Activated gamma-delta T cell treated with anti-CD3 and anti-CD28 coated beads, Interleukin-2, amount 50 U/mL, for 16 hours (primary cell): Measurements from ENCODE around the gene PLPP1.

Source experiments
- DNase-seq: peaks from one replicate; pipeline ENCODE4 v3.0.0-alpha.2; 2020; ENCODE audit warnings: low read depth

Gene PLPP1

DNA sequence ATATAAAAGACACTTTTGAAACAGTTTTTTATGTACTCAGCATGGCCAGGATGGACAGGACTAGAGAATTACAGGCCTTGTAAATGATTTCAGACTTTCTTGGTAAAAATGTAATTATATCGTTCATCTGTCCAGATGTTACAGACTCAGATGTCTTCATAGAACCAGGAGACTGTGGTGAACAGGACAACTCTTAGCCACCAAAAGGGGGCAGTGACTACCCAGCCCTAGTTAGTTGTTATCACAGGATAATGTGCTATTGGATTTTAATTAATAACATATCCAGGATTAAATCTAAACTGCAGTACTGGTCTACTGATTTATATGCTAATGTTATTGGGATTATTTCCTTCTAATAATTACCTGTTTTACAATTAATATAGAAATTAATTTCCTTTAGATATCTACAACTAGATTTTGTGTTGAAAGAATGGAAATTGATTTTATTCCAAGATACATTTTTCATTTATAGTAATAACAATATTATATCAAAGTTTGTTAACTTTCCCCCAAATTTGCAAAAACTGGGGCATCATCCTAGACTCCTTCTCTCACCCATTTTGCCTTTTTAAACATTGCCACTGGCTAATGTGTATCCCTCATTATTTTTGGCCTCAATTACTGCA, 127.6 kb downstream of the PLPP1 start:
- no peak for DNase-seq

DNA sequence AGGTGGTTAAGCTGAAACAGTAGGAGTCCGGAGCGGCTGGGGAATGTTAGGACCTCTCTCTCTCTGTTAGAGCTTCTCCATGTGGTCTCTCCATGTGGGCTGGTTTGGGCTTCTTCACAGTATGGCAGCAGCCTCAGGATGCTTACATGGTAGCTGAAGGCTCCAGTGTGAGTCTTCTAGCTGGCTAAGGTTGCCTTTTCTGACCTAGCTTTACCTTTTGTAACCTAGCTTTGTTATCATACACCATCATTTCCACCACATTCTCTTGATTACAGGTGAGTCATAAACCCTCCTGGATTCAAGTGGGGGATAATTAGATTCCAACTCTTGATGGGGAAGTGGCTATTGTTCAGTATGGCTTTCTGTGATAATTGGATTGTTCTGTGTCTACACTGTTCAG, 128.5 kb downstream of the PLPP1 start:
- no peak for DNase-seq

DNA sequence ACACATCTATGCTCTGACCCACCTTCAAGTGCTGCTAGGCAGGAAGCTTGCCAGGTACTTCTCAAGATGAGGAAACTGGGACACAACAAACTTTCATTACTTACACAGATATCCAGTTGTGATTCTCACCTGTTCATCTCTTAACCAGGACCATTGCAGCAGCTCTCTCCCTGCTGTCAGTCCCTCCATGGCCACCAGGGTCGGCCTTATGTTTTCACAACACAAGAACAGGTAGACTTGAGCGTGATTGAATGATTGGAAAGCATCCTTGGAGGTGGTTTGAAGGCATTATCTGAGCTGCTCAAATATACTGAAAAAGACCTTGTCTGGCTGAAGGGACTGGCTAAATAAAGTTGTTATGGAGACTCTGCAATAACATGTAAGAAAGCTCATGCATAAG, 132.6 kb downstream of the PLPP1 start:
- no peak for DNase-seq

DNA sequence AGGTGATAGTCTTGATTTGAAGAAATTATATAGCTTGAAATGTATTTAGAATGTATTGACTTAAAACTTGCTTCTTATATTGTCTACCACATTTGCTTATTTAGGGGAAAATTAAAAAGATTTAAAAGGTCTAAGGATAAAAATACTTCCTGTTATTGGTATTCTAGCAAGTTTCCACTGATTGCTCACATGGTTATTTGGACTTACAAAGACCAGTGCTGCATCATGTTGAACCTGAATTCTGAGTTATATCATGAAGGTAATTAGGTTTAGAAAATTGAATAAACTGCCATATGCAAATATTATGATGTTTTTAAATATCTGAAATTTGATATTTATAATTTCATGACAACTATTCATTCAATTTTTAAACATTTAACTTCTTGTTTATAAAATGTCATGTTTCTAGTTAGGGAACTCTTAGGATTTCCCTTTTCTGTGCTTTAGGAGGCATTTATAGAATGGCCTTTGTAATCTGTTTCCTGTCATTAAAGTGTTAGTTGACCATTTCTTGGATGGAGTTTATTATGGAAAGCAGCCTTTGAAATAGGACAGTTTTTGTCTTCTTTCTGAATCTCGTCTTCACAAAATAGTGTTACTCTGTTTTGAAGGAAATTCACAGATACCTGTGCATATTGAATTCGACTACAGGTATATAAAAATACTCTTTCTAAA, 141.1 kb downstream of the PLPP1 start:
- DNase-seq, result no peak

DNA sequence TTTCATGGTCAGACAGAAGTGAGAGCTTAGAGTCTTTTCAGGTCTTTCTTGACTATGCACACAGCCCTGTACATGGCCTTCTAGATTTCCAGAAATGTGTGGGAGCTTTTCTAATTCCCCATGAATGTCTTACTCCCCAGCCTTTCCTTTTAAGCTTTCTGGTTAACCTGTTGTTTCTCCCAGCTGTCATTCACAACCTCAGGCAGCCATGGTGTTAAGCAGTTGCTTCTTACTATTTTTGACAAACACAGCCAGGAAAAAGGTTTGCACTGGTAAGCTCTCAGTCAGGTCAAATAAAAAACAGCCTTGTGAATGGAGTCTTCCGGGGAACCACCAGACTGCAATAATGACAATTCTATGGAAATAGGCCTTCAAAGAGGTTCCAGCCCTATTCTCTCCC, 142.1 kb downstream of the PLPP1 start:
- no peak for DNase-seq

DNA sequence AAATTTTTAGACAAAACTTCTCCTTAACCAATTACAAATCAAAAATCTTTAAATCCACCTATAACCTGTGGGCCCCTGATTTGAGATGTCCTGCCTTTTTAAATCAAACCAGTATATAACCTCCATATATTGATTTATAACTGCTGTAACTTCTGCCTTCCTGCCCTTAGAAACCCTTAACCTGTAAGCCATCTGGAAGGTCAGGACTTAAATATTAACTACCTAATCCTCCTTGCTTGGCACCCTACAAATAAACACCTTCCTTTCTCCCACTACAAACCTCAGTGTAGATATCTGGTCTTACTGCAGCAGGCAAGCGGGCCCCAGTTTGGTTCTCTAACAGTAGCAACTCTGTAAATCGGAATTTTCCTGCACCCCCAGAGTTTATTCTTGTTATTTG, 143.1 kb downstream of the PLPP1 start:
- no peak for DNase-seq

DNA sequence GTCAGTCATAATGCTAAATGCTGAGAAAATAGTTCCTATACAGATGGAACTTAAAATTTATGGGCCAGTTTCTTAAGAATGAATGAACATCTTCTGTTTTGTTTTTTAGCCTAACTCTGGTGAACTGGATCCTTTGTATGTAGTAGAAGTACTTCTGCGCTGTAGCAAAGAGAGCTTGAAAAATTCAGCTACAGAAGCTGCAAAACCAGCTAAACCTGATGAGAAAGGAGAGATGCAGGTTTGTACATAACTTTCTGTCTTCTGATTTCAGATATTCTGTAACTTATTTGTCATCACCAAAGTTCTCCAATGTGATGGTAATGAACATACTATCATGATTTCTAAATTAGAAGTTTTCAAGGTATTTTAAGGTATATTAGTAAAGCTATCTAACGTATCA, 146.9 kb downstream of the PLPP1 start:
- no peak for DNase-seq

DNA sequence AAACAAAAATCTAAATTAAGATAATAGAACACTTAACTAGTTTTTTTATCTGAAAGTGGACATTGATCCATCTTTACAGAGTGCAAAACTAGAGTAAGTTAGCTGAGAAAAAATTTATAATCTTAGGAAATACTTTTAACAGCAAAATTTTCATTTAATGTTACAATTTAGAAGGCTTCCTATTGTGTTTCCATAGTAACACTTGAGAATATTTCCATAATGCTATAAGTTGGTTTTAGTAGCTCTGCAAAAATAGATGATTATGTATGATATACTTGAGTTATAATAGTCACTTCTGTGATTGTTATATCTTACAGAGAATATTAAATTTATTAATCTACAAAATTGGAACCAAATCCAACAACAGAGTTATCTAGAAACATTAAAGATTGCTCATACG, 148.4 kb downstream of the PLPP1 start:
- DNase-seq, result no peak

DNA sequence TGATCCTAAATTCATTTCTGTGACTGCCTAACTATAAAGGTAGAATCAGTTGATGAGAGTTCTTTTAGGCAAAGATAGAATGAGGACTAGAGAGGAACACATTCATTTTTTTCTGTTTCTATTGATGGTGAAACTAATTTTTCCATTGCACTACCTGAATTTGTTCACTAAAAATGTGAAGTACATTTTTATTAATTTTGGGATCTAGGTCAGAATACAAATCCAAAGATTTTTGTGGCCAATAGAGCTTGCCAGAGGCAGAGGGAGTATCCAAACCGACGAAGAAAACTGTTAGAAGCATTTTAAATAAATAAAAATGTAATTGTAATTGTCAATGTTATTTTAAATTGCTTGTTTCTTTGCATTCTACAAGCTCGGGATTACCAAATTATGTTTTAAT, 148.9 kb downstream of the PLPP1 start:
- DNase-seq, result no peak

DNA sequence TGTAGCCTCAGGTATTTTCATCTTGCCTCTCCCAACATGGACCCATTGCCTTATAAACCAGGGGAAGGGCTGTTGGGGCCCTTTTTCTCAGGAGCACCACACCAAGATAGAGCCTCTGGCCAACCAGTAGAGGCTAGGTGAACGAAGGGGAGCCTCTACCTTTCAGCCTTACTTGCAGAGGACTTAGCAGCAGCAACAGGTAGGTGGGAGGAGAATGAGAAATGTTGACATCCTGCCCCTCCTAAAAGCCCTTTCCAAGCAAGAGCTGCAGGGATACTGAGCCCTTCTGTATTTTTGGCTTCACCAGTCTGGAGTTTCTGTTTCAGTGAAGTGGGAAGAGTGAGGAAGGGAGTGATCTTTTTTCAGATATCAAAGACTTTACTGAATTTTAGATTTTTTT, 149.5 kb downstream of the PLPP1 start:
- DNase-seq, result no peak

DNA sequence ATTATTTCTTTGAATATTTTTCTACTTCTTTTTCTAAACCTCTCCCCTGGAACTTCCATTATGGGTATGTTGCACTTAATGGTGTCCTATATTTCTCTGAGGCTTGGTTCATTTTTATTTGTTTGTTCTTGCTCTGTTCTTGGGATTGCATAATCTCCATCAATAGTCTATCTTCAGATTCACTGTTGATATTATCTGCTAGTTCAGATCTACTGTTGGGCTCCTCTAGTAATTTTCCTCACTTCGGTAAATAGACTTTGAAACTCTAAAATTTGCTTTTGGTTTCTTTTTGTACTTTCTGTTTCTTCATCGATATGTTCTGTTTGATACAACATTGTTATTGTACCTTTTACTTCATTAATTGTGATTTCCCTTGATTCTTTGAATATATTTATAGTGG, 150.7 kb downstream of the PLPP1 start:
- DNase-seq, result no peak

DNA sequence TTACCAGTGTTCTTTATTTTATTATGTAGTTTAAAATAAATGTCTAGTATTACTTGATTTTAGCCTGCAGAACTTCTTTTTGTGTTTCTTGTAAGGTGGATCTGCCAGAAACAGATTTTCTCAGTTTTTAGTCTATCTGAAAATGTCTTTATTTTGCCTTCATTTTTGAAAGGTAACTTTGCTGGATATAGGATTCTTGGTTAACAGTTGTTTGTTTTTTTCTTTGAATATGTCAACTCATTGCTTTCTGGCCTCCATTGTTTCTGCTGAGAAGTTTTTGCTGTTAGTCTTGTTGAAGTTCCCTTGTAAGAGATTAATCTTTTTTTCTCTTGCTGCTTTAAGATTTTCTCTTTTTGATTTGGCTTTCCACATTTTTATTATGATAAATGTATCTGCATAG, 151.5 kb downstream of the PLPP1 start:
- DNase-seq, result no peak

DNA sequence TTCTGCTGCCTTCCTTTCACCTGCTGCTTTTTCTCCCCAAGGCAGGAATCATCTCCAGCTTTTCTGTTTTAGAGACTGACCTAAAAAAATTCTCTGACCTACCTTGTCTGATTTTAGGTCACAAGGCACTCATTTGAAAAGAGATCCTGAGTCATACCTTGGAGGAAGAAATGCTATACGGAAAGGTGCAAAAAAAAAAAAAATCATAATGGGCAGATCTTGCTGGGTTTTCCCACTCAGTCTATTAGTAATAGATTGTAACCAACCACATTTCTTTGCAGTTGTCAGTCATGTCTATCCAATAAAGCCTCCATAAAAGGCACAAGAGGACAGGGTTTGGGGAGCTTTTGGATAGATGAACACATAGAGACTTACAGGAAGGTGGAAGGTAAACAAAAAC, 157.0 kb downstream of the PLPP1 start:
- DNase-seq, result no peak
